WTC11 (cell line): ENCODE results near the gene RAPGEF3.

Source experiments
- NR1H2 ChIP-seq: sonication (generic); formaldehyde crosslinking; IDR thresholded peaks from 2 replicates; pipeline ENCODE4 v1.9.0; 2021; ENCODE audit warnings: mild to moderate bottlenecking, moderate library complexity, missing genetic modification reagents
- USF2 ChIP-seq: sonication (generic); formaldehyde crosslinking; IDR thresholded peaks from 2 replicates; pipeline ENCODE4 v1.8.1; 2023; ENCODE audit warnings: mild to moderate bottlenecking, missing genetic modification reagents, moderate library complexity
- TF ChIP-seq, protein P1 (sequence below): sonication (generic); formaldehyde crosslinking; IDR thresholded peaks from 2 replicates; pipeline ENCODE4 v1.8.1; 2022; ENCODE audit warnings: low read depth, missing genetic modification reagents, borderline replicate concordance
- TF ChIP-seq, protein P2 (sequence below): fragments of 200-600 bp; IDR thresholded peaks from 2 replicates; pipeline ENCODE4 v1.8.0; 2022; ENCODE audit warnings: antibody characterized with exemption

DNA sequence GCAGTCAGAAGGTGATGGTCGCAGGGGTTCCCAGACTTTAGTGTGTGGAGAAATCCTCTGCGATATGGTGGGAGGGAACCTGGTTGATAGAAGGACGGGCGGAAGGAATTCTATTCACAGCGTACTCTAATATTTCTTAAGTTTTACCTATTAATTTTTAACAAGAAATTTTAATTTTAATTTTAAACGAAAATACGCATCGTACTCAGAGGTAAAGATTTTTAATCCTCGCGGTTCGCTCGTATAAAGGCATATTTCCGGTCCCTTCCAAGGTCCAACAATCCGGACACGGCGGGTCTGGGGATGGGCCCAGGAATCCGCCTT lies 14.0 kb upstream of the RAPGEF3 start:
- TF ChIP-seq, protein P1, sequence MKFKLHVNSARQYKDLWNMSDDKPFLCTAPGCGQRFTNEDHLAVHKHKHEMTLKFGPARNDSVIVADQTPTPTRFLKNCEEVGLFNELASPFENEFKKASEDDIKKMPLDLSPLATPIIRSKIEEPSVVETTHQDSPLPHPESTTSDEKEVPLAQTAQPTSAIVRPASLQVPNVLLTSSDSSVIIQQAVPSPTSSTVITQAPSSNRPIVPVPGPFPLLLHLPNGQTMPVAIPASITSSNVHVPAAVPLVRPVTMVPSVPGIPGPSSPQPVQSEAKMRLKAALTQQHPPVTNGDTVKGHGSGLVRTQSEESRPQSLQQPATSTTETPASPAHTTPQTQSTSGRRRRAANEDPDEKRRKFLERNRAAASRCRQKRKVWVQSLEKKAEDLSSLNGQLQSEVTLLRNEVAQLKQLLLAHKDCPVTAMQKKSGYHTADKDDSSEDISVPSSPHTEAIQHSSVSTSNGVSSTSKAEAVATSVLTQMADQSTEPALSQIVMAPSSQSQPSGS (CRISPR knock-in tag), result no peak
- TF ChIP-seq NR1H2 (CRISPR knock-in tag) (no peak), USF2 (no peak)
- TF ChIP-seq, protein P2, sequence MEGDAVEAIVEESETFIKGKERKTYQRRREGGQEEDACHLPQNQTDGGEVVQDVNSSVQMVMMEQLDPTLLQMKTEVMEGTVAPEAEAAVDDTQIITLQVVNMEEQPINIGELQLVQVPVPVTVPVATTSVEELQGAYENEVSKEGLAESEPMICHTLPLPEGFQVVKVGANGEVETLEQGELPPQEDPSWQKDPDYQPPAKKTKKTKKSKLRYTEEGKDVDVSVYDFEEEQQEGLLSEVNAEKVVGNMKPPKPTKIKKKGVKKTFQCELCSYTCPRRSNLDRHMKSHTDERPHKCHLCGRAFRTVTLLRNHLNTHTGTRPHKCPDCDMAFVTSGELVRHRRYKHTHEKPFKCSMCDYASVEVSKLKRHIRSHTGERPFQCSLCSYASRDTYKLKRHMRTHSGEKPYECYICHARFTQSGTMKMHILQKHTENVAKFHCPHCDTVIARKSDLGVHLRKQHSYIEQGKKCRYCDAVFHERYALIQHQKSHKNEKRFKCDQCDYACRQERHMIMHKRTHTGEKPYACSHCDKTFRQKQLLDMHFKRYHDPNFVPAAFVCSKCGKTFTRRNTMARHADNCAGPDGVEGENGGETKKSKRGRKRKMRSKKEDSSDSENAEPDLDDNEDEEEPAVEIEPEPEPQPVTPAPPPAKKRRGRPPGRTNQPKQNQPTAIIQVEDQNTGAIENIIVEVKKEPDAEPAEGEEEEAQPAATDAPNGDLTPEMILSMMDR, result no peak
